OCI-LY7 (cell line): ENCODE data around the gene SSRP1. TPM values are rescaled to one million over a fixed set of nuclear protein-coding genes. Genes with fewer than 3 reads are reported as not detected.

Experiments
- BruUV-seq: library from RNA; stranded (reverse); fragments of 400-500 nt; replicated peaks from 2 replicates; lab custom pipeline; 2021; lab: Mats Ljungman, UMichigan
- CTCF ChIA-PET: fragments of 300-600 bp; sonication (Branson Sonifier 250); formaldehyde crosslinking; loops from one replicate; lab custom pipeline; 2022; ENCODE audit warnings: antibody characterized with exemption; ENCODE audit not compliant: unreplicated experiment; lab: Charles Lee
- POLR2A ChIA-PET: fragments of 300-600 bp; sonication (Branson Sonifier 250); formaldehyde crosslinking; loops from one replicate; lab custom pipeline; 2022; ENCODE audit warnings: antibody characterized with exemption; lab: Charles Lee
- DNase-seq: peaks from one replicate; pipeline ENCODE4 v3.0.0-alpha.2; 2015; ENCODE audit warnings: low spot score
- H2AFZ ChIP-seq: fragments of 200-600 bp; sonication (generic), shearing (Covaris generic); 2 replicates; pipeline ENCODE4 v1.6.1; 2014; ENCODE audit warnings: mild to moderate bottlenecking, antibody characterized with exemption, low read length, moderate library complexity
- H3K27ac ChIP-seq: fragments of 200-600 bp; sonication (generic); 2 replicates; pipeline ENCODE4 v1.5.1; 2014; ENCODE audit warnings: mixed run types, low read depth, mild to moderate bottlenecking, moderate library complexity, low read length, inconsistent platforms; ENCODE audit not compliant: poor library complexity, severe bottlenecking
- H3K36me3 ChIP-seq: fragments of 200-600 bp; sonication (generic); 2 replicates; pipeline ENCODE4 v1.6.1; 2014; ENCODE audit warnings: mild to moderate bottlenecking, antibody characterized with exemption, low read length, moderate library complexity, mixed read lengths; ENCODE audit not compliant: insufficient read depth
- H3K4me1 ChIP-seq: fragments of 200-600 bp; sonication (generic); 2 replicates; pipeline ENCODE4 v1.5.1; 2014; ENCODE audit warnings: mild to moderate bottlenecking, low read length; ENCODE audit not compliant: insufficient read depth, poor library complexity, severe bottlenecking
- H3K4me2 ChIP-seq: fragments of 200-600 bp; sonication (generic); 2 replicates; pipeline ENCODE4 v1.6.1; 2014; ENCODE audit warnings: mild to moderate bottlenecking, low read length
- H3K4me3 ChIP-seq: fragments of 200-600 bp; sonication (generic); 2 replicates; pipeline ENCODE4 v1.5.1; 2014; ENCODE audit warnings: mild to moderate bottlenecking, low read depth, low read length; ENCODE audit not compliant: poor library complexity, severe bottlenecking
- H3K79me2 ChIP-seq: fragments of 200-600 bp; sonication (generic); 2 replicates; pipeline ENCODE4 v1.6.1; 2016; ENCODE audit warnings: low read depth, mild to moderate bottlenecking, low read length, moderate library complexity, mixed read lengths; ENCODE audit not compliant: insufficient read depth
- H3K9me2 ChIP-seq: fragments of 200-600 bp; sonication (generic); 2 replicates; pipeline ENCODE4 v1.6.1; 2016; ENCODE audit warnings: mild to moderate bottlenecking, low read length, mixed read lengths; ENCODE audit not compliant: insufficient read depth
- H3K9me3 ChIP-seq: fragments of 200-600 bp; sonication (generic); 2 replicates; pipeline ENCODE4 v1.6.1; 2014; ENCODE audit warnings: mild to moderate bottlenecking, mixed run types, low read length, mixed read lengths
- H4K20me1 ChIP-seq: fragments of 200-600 bp; sonication (generic); 2 replicates; pipeline ENCODE4 v1.6.1; 2014; ENCODE audit warnings: mild to moderate bottlenecking, antibody characterized with exemption, low read length, moderate library complexity, mixed read lengths; ENCODE audit not compliant: insufficient read depth
- CTCF ChIP-seq: fragments of 200-600 bp; sonication (generic); conservative IDR thresholded peaks from 2 replicates; pipeline ENCODE4 v1.5.1; 2014; ENCODE audit warnings: mild to moderate bottlenecking, antibody characterized with exemption, low read length, moderate library complexity, mixed read lengths
- EZH2phosphoT487 ChIP-seq: fragments of 200-600 bp; sonication (generic); IDR thresholded peaks from 2 replicates; pipeline ENCODE4 v1.6.1; 2018; ENCODE audit warnings: low read depth, borderline replicate concordance, mild to moderate bottlenecking, mixed run types, antibody characterized with exemption, low read length, moderate library complexity, mixed read lengths
- intact Hi-C: fragments of 100-400 bp; cut with micrococcal nuclease; formaldehyde crosslinking; loops from one replicate; pipeline ENCODE4 v1.10.0; 2022; ENCODE audit not compliant: unreplicated experiment
- total RNA-seq, 2 experiments: library from RNA; depleted of rRNA in 1 of 2; stranded (reverse); fragments of >200 nt in 1 of 2; shearing (Covaris generic) in 1 of 2; gene quantifications; 2 replicates each; pipeline ENCODE4 v1.2.3, GENCODE V29; 2014 to 2022

SSRP1 gene
- total RNA-seq, 2 experiments from 2014 or later, result 146 to 221 TPM

GRCh38 chr11:57330029-57330428, 5.7 kb downstream of the SSRP1 start:
- ChIA-PET POLR2A (interaction anchor here (0.6 kb wide), 1 partner anchor 89 kb away, joined by 3 read pairs; no protein-coding TSS in a partner anchor), CTCF (no interaction called here)
- BruUV-seq, result no TSS peak
- Histone ChIP-seq H3K36me3 (peaks cover 94% of the 10 kb centered on the region), H3K4me1 (peaks cover 35% of the 10 kb centered on the region), H3K9me3 (no peaks in the 10 kb centered on the region), H4K20me1 (no peaks in the 10 kb centered on the region; the same call in 1 of the 2 replicates), H3K79me2 (peaks cover 24% of the 10 kb centered on the region), H3K4me3 (no peak overlapping the region), H3K27ac (no peak overlapping the region), H3K4me2 (no peak overlapping the region), H2AFZ (no peak overlapping the region), H3K9me2 (no peaks in the 10 kb centered on the region)
- no peak for DNase-seq
- intact Hi-C loops, result no loop called here
- no peak for TF ChIP-seq EZH2phosphoT487
- TF ChIP-seq CTCF, result no peak

GRCh38 chr11:57327721-57328120, 8.0 kb downstream of the SSRP1 start:
- Histone ChIP-seq H2AFZ (no peak overlapping the region), H3K79me2 (peaks cover under 1% of the 10 kb centered on the region; the same call in 1 of the 2 replicates), H3K9me2 (no peaks in the 10 kb centered on the region), H3K4me3 (no peak overlapping the region), H4K20me1 (no peaks in the 10 kb centered on the region), H3K27ac (no peak overlapping the region), H3K4me1 (peaks cover 28% of the 10 kb centered on the region), H3K4me2 (no peak overlapping the region), H3K9me3 (no peaks in the 10 kb centered on the region), H3K36me3 (peaks cover 75% of the 10 kb centered on the region)
- intact Hi-C loops, result loop anchor here (5.0 kb wide), 2 partner anchors 340 to 1250 kb away; partner anchors contain the start of genes LPXN, ZDHHC5 and ZFP91
- BruUV-seq, result no TSS peak
- DNase-seq, result no peak
- POLR2A ChIA-PET, result no interaction called here
- no peak for TF ChIP-seq EZH2phosphoT487
- CTCF ChIA-PET, result no interaction called here

GRCh38 chr11:57325735-57326048, 10.0 kb downstream of the SSRP1 start:
- no peaks in the 10 kb centered on the region for H3K9me2 ChIP-seq
- peak overlapping the region; percentile 70 for H3K4me3 ChIP-seq
- POLR2A ChIA-PET, result interaction anchor here (0.6 to 2.5 kb wide), 6 partner anchors 10 to 319 kb away, joined by 3 to 57 read pairs (median 3); partner anchors contain the start of gene SSRP1
- CTCF ChIA-PET, result interaction anchor here (1.5 to 2.2 kb wide), 2 partner anchors 10 to 315 kb away, joined by 5 to 7 read pairs; partner anchors contain the start of gene SSRP1
- peak; percentile 19 for DNase-seq
- H3K9me3 ChIP-seq, result no peaks in the 10 kb centered on the region
- H3K4me2 ChIP-seq, result peak overlapping the region; percentile 97
- peaks cover 28% of the 10 kb centered on the region for H3K4me1 ChIP-seq
- TF ChIP-seq EZH2phosphoT487, result no peak
- TF ChIP-seq CTCF, result no peak
- H2AFZ ChIP-seq, result peak overlapping the region; percentile 64; the same call in 1 of the 2 replicates
- no peaks in the 10 kb centered on the region for H3K79me2 ChIP-seq
- BruUV-seq, result no TSS peak
- peak overlapping the region; percentile 86 for H3K27ac ChIP-seq
- H4K20me1 ChIP-seq, result no peaks in the 10 kb centered on the region
- intact Hi-C loops, result loop anchor here (1.0 to 5.0 kb wide), 4 partner anchors 10 to 1252 kb away; partner anchors contain the start of genes LPXN, SSRP1, TIMM10 and ZDHHC5
- H3K36me3 ChIP-seq, result peaks cover 55% of the 10 kb centered on the region
